HepG2 (cell line): ENCODE data around the gene CAMK1D. TPM values are rescaled to one million over a fixed set of nuclear protein-coding genes. Genes with fewer than 3 reads are reported as not detected.
A peak's percentile ranks its signal among the peaks of the same experiment; 100 is the strongest.

ENCODE experiments used
- GTF3A ChIP-seq: sonication (generic); formaldehyde crosslinking; conservative IDR thresholded peaks from 2 replicates; pipeline ENCODE4 v1.4.0; 2020; ENCODE audit warnings: mild to moderate bottlenecking, missing genetic modification reagents
- HNF4A ChIP-seq: sonication (generic); formaldehyde crosslinking; IDR thresholded peaks from 2 replicates; pipeline ENCODE4 v1.4.0; 2020; ENCODE audit warnings: missing genetic modification reagents
- PITX1 ChIP-seq: sonication (generic); formaldehyde crosslinking; IDR thresholded peaks from 2 replicates; pipeline ENCODE4 v1.5.1; 2020; ENCODE audit warnings: mild to moderate bottlenecking, missing genetic modification reagents
- RFXAP ChIP-seq: sonication (generic); formaldehyde crosslinking; IDR thresholded peaks from 2 replicates; pipeline ENCODE4 v1.4.0; 2020; ENCODE audit warnings: missing genetic modification reagents, borderline replicate concordance
- SALL1 ChIP-seq: sonication (generic); formaldehyde crosslinking; IDR thresholded peaks from 2 replicates; pipeline ENCODE4 v1.8.0; 2022; ENCODE audit warnings: mild to moderate bottlenecking, missing genetic modification reagents
- SATB2 ChIP-seq: sonication (generic); formaldehyde crosslinking; IDR thresholded peaks from 2 replicates; pipeline ENCODE4 v1.5.0; 2020; ENCODE audit warnings: missing genetic modification reagents
- SMAD9 ChIP-seq: sonication (generic); formaldehyde crosslinking; IDR thresholded peaks from 2 replicates; pipeline ENCODE4 v1.5.1; 2020; ENCODE audit warnings: mild to moderate bottlenecking, missing genetic modification reagents
- SP5 ChIP-seq: IDR thresholded peaks from 2 replicates; pipeline ENCODE4 v1.6.1; 2016; ENCODE audit warnings: low read depth, borderline replicate concordance
- ZBTB1 ChIP-seq: sonication (generic); formaldehyde crosslinking; IDR thresholded peaks from 2 replicates; pipeline ENCODE4 v1.4.0; 2020; ENCODE audit warnings: missing genetic modification reagents, borderline replicate concordance
- ZNF224 ChIP-seq: sonication (generic); formaldehyde crosslinking; IDR thresholded peaks from 2 replicates; pipeline ENCODE4 v1.5.0; 2020; ENCODE audit warnings: mild to moderate bottlenecking, missing genetic modification reagents
- ZNF350 ChIP-seq: sonication (generic); formaldehyde crosslinking; IDR thresholded peaks from 2 replicates; pipeline ENCODE4 v1.4.0; 2020; ENCODE audit warnings: mild to moderate bottlenecking, low read depth, missing genetic modification reagents, borderline replicate concordance
- ZNF569 ChIP-seq: sonication (generic); formaldehyde crosslinking; IDR thresholded peaks from 2 replicates; pipeline ENCODE4 v1.5.0; 2020; ENCODE audit warnings: mild to moderate bottlenecking, missing genetic modification reagents, moderate library complexity, borderline replicate concordance
- ZNF615 ChIP-seq: sonication (generic); formaldehyde crosslinking; IDR thresholded peaks from 2 replicates; pipeline ENCODE4 v1.5.0; 2020; ENCODE audit warnings: mild to moderate bottlenecking, missing genetic modification reagents, borderline replicate concordance
- ZNF678 ChIP-seq: sonication (generic); formaldehyde crosslinking; IDR thresholded peaks from 2 replicates; pipeline ENCODE4 v1.4.0; 2020; ENCODE audit warnings: mild to moderate bottlenecking, missing genetic modification reagents
- ZNF724P ChIP-seq: sonication (generic); formaldehyde crosslinking; IDR thresholded peaks from 2 replicates; pipeline ENCODE4 v1.8.0; 2022; ENCODE audit warnings: missing genetic modification reagents, borderline replicate concordance
- ZNF773 ChIP-seq: sonication (generic); formaldehyde crosslinking; IDR thresholded peaks from 2 replicates; pipeline ENCODE4 v1.4.0; 2020; ENCODE audit warnings: missing genetic modification reagents, borderline replicate concordance
- ZSCAN30 ChIP-seq: sonication (generic); formaldehyde crosslinking; IDR thresholded peaks from 2 replicates; pipeline ENCODE4 v1.5.0; 2020; ENCODE audit warnings: mild to moderate bottlenecking, missing genetic modification reagents
- polyA plus RNA-seq, 8 experiments: library from polyadenylated mRNA; depleted of rRNA in 3 of 8; stranded (reverse) in 7 of 8; unstranded in 1 of 8; fragments of >200 nt; fragmentation: Illumina TruSeq in 4 of 8; extraction: Trizol in 4 of 8; gene quantifications; 2 replicates each; pipeline versions ENCODE4 v1.2.1 to v1.2.3, GENCODE V29; 2011 to 2016; ENCODE audit warnings: low read depth in 4 of 8, missing spikeins in 1 of 8, mixed read lengths in 1 of 8; ENCODE audit not compliant: insufficient read depth in 1 of 8
- total RNA-seq, 5 experiments: library from RNA; depleted of rRNA; stranded (reverse); fragments of >200 nt; fragmentation: Illumina TruSeq; extraction: Trizol; gene quantifications; 2 replicates each; pipeline ENCODE4 v1.2.3, GENCODE V29; 2016; ENCODE audit warnings: low read depth in 1 of 5
- TF ChIP-seq, protein P1 (sequence below): sonication (generic); formaldehyde crosslinking; IDR thresholded peaks from 2 replicates; pipeline ENCODE4 v1.4.0; 2020; ENCODE audit warnings: mild to moderate bottlenecking, missing genetic modification reagents
- TF ChIP-seq, protein P2 (sequence below): sonication (generic); formaldehyde crosslinking; IDR thresholded peaks from 2 replicates; pipeline ENCODE4 v1.4.0; 2020; ENCODE audit warnings: missing genetic modification reagents
- TF ChIP-seq, protein P3 (sequence below): sonication (generic); formaldehyde crosslinking; IDR thresholded peaks from 2 replicates; pipeline ENCODE4 v1.4.0; 2020; ENCODE audit warnings: missing genetic modification reagents, mild to moderate bottlenecking, borderline replicate concordance
- TF ChIP-seq, protein P4 (sequence below): IDR thresholded peaks from 2 replicates; pipeline ENCODE4 v1.6.1; 2018; ENCODE audit warnings: missing genetic modification reagents
- TF ChIP-seq, protein P5 (sequence below): sonication (generic); formaldehyde crosslinking; IDR thresholded peaks from 2 replicates; pipeline ENCODE4 v1.8.0; 2022; ENCODE audit warnings: missing genetic modification reagents, low read depth, mild to moderate bottlenecking, borderline replicate concordance
- TF ChIP-seq, protein P6 (sequence below): sonication (generic); formaldehyde crosslinking; IDR thresholded peaks from 2 replicates; pipeline ENCODE4 v1.5.1; 2020; ENCODE audit warnings: missing genetic modification reagents, mild to moderate bottlenecking, borderline replicate concordance

Gene CAMK1D
- total and polyA plus RNA-seq, 2 of the 13 experiments (the other 11 are each of a cell fraction or from before 2014, with no cell fraction given): under 0.01 TPM; not detected in 1

DNA sequence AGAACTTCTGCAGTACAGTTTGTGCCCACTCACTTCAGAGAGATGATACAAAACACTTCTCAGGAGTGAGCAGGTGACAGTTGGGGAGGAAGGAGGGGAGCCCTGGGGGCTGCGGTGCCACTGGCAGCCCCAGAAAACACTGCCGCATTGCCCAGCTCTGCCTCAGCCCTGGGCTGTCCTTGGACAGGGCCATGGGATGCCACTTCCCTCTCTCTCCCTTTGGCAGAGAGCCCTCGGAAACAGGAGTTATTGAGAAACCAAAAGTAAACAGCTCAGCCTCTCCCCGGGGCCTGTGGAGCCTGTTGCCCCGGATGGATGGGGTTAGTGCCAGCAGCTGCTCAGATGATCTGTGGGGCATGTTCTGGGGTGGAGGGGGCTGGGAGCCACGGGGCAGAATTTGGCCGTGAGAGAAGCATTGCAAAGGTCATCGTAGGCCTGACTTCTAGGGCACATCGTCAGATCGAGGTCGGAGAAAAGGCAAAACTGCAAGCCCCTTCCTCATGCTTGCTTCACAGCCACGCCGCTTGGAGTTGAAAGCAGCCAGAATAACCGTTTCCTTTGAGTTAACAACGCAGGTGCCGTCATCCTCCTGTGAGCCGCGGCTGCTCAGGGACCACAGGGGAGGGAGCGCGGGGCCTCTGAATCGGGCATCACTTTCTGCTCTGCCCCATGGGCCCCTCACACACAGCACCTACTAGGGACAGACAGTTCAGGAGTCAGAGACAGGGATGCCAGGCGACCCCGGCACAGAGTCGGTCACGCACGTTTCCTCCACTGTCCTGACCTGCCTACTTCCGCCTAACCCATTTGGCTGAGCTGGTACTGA is 256.4 kb downstream of the CAMK1D start (continued):
- TF ChIP-seq, protein P1, sequence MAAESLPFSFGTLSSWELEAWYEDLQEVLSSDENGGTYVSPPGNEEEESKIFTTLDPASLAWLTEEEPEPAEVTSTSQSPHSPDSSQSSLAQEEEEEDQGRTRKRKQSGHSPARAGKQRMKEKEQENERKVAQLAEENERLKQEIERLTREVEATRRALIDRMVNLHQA (CRISPR knock-in tag): no peak
- 0 out of 2 replicates have a peak, but pooled peaks have one; percentile 30 for TF ChIP-seq ZNF350 (CRISPR knock-in tag)
- no peak for TF ChIP-seq RFXAP (CRISPR knock-in tag)
- TF ChIP-seq, protein P2, sequence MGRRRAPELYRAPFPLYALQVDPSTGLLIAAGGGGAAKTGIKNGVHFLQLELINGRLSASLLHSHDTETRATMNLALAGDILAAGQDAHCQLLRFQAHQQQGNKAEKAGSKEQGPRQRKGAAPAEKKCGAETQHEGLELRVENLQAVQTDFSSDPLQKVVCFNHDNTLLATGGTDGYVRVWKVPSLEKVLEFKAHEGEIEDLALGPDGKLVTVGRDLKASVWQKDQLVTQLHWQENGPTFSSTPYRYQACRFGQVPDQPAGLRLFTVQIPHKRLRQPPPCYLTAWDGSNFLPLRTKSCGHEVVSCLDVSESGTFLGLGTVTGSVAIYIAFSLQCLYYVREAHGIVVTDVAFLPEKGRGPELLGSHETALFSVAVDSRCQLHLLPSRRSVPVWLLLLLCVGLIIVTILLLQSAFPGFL (CRISPR knock-in tag): no peak
- TF ChIP-seq ZNF224 (CRISPR knock-in tag): no peak
- no peak for TF ChIP-seq ZNF678 (CRISPR knock-in tag)
- TF ChIP-seq ZSCAN30: no peak
- TF ChIP-seq ZNF724P (CRISPR knock-in tag): no peak
- TF ChIP-seq GTF3A (CRISPR knock-in tag): no peak
- TF ChIP-seq ZNF773 (CRISPR knock-in tag): no peak
- no peak; the same call in 1 of the 2 replicates for TF ChIP-seq PITX1 (CRISPR knock-in tag)
- TF ChIP-seq HNF4A: peak; percentile 30; the same call in 1 of the 2 replicates
- TF ChIP-seq, protein P3, sequence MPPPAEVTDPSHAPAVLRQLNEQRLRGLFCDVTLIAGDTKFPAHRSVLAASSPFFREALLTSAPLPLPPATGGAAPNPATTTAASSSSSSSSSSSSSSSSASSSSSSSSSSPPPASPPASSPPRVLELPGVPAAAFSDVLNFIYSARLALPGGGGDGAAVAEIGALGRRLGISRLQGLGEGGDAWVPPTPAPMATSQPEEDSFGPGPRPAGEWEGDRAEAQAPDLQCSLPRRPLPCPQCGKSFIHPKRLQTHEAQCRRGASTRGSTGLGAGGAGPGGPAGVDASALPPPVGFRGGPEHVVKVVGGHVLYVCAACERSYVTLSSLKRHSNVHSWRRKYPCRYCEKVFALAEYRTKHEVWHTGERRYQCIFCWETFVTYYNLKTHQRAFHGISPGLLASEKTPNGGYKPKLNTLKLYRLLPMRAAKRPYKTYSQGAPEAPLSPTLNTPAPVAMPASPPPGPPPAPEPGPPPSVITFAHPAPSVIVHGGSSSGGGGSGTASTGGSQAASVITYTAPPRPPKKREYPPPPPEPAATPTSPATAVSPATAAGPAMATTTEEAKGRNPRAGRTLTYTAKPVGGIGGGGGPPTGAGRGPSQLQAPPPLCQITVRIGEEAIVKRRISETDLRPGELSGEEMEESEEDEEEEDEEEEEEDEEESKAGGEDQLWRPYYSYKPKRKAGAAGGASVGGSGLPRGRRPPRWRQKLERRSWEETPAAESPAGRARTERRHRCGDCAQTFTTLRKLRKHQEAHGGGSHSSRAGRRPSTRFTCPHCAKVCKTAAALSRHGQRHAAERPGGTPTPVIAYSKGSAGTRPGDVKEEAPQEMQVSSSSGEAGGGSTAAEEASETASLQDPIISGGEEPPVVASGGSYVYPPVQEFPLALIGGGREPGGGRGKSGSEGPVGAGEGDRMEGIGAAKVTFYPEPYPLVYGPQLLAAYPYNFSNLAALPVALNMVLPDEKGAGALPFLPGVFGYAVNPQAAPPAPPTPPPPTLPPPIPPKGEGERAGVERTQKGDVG (CRISPR knock-in tag): no peak
- TF ChIP-seq, protein P4, sequence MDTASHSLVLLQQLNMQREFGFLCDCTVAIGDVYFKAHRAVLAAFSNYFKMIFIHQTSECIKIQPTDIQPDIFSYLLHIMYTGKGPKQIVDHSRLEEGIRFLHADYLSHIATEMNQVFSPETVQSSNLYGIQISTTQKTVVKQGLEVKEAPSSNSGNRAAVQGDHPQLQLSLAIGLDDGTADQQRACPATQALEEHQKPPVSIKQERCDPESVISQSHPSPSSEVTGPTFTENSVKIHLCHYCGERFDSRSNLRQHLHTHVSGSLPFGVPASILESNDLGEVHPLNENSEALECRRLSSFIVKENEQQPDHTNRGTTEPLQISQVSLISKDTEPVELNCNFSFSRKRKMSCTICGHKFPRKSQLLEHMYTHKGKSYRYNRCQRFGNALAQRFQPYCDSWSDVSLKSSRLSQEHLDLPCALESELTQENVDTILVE: no peak
- TF ChIP-seq SP5 (CRISPR knock-in tag): no peak
- no peak for TF ChIP-seq ZBTB1 (CRISPR knock-in tag)
- TF ChIP-seq SMAD9 (CRISPR knock-in tag): no peak
- TF ChIP-seq ZNF615 (CRISPR knock-in tag): no peak
- peak; percentile 58; the same call in 1 of the 2 replicates for TF ChIP-seq SALL1 (CRISPR knock-in tag)
- TF ChIP-seq ZNF569 (CRISPR knock-in tag): no peak
- TF ChIP-seq, protein P5, sequence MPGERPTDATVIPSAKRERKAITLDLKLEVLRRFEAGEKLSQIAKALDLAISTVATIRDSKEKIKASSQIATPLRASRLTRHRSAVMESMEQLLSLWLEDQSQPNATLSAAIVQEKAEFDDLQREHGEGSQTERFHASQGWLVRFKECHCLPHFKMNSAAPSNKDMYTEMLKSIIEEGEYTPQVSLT: no peak
- TF ChIP-seq, protein P6, sequence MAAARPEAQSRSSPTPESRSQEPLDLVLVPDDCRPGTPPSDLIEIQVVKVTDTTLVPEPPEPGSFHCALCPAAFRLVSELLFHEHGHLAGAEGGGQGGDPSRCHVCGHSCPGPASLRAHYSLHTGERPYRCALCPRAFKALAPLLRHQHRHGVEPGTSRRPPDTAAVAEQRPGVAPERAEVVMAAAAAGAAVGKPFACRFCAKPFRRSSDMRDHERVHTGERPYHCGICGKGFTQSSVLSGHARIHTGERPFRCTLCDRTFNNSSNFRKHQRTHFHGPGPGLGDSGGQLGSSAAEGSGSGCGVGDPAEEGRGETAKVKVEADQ (CRISPR knock-in tag): no peak
- TF ChIP-seq SATB2 (CRISPR knock-in tag): no peak
